Measurements from ENCODE around the gene PDE4C. TPM values are rescaled to one million over a fixed set of nuclear protein-coding genes. Genes with fewer than 3 reads are reported as not detected.

The PDE4C gene
- total and polyA plus RNA-seq, 9 of the 15 experiments (the other 6 are each of a cell fraction or from before 2014, with no cell fraction given): 0.04 to 0.91 (median 0.20) TPM; not detected in 1

DNA sequence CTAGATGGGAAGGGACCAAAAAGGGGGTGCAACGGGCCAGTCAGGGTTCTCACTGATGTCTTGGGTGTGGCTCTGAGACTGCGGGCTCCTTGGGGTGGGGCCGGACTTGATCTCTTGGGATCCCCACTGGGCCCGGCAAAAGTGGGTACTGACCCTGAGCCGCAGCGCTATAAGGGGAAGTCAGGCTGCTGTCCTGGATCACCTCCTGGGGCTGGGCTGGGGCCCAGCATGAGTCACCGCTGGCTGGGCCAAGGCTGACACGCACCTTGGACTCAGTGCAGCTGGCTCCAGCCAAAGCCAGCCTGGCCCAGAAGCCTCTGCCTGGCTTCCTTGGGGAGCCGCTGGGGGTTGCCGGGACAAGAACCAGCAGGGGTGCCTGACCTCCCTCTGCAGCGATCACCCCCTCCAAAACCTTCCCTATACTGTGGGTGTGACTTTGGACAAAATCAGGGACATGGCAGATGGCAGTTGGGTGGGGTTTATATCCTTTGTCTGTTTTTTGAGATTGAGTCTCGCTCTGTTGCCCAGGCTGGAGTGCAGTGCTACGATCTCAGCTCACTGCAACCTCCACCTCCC lies 48.6 kb upstream of the PDE4C start (continued):
- TF ChIP-seq, protein P1, sequence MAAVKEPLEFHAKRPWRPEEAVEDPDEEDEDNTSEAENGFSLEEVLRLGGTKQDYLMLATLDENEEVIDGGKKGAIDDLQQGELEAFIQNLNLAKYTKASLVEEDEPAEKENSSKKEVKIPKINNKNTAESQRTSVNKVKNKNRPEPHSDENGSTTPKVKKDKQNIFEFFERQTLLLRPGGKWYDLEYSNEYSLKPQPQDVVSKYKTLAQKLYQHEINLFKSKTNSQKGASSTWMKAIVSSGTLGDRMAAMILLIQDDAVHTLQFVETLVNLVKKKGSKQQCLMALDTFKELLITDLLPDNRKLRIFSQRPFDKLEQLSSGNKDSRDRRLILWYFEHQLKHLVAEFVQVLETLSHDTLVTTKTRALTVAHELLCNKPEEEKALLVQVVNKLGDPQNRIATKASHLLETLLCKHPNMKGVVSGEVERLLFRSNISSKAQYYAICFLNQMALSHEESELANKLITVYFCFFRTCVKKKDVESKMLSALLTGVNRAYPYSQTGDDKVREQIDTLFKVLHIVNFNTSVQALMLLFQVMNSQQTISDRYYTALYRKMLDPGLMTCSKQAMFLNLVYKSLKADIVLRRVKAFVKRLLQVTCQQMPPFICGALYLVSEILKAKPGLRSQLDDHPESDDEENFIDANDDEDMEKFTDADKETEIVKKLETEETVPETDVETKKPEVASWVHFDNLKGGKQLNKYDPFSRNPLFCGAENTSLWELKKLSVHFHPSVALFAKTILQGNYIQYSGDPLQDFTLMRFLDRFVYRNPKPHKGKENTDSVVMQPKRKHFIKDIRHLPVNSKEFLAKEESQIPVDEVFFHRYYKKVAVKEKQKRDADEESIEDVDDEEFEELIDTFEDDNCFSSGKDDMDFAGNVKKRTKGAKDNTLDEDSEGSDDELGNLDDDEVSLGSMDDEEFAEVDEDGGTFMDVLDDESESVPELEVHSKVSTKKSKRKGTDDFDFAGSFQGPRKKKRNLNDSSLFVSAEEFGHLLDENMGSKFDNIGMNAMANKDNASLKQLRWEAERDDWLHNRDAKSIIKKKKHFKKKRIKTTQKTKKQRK (IDR thresholded peaks at IDR 0.05; ENCODE audit: borderline replicate concordance, low read depth, low read length): no peak
- TF ChIP-seq, protein P2, sequence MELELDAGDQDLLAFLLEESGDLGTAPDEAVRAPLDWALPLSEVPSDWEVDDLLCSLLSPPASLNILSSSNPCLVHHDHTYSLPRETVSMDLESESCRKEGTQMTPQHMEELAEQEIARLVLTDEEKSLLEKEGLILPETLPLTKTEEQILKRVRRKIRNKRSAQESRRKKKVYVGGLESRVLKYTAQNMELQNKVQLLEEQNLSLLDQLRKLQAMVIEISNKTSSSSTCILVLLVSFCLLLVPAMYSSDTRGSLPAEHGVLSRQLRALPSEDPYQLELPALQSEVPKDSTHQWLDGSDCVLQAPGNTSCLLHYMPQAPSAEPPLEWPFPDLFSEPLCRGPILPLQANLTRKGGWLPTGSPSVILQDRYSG (tag; conservative IDR thresholded peaks at IDR 0.05; ENCODE audit: low read depth): no peak
- TF ChIP-seq OTX1 (CRISPR knock-in tag; IDR thresholded peaks at IDR 0.05) (no peak), CXXC5 (CRISPR knock-in tag; IDR thresholded peaks at IDR 0.05) (peak; percentile 60; the same call in 1 of the 2 replicates), RBM15 (IDR thresholded peaks at IDR 0.05; ENCODE audit: insufficient read depth, low read length) (no peak), DACH1 (IDR thresholded peaks at IDR 0.05; ENCODE audit: partially characterized antibody) (peak; percentile 5), ZNF174 (CRISPR knock-in tag; IDR thresholded peaks at IDR 0.05) (no peak), ZNF263 (CRISPR knock-in tag; IDR thresholded peaks at IDR 0.05; ENCODE audit: borderline replicate concordance) (0 out of 2 replicates have a peak, but pooled peaks have one; percentile 22), LEF1 (IDR thresholded peaks at IDR 0.05) (peak; percentile 69), RFX7 (CRISPR knock-in tag; IDR thresholded peaks at IDR 0.05) (no peak), HNRNPLL (IDR thresholded peaks at IDR 0.05; ENCODE audit: low read depth, low read length, poor library complexity, severe bottlenecking) (peak; percentile 20), TRIM24 (IDR thresholded peaks at IDR 0.05) (peak in 1 of 2 experiments; percentile 69; a peak in 2 of 4 replicates), ZBED1 (IDR thresholded peaks at IDR 0.05) (no peak), SMAD3 (CRISPR knock-in tag; conservative IDR thresholded peaks at IDR 0.05) (no peak), FOSL1 (tag; conservative IDR thresholded peaks at IDR 0.05) (peak; percentile 96)
- TF ChIP-seq, protein P3, sequence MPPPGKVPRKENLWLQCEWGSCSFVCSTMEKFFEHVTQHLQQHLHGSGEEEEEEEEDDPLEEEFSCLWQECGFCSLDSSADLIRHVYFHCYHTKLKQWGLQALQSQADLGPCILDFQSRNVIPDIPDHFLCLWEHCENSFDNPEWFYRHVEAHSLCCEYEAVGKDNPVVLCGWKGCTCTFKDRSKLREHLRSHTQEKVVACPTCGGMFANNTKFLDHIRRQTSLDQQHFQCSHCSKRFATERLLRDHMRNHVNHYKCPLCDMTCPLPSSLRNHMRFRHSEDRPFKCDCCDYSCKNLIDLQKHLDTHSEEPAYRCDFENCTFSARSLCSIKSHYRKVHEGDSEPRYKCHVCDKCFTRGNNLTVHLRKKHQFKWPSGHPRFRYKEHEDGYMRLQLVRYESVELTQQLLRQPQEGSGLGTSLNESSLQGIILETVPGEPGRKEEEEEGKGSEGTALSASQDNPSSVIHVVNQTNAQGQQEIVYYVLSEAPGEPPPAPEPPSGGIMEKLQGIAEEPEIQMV (tag; conservative IDR thresholded peaks at IDR 0.05; ENCODE audit: low read depth): no peak
- TF ChIP-seq, protein P4, sequence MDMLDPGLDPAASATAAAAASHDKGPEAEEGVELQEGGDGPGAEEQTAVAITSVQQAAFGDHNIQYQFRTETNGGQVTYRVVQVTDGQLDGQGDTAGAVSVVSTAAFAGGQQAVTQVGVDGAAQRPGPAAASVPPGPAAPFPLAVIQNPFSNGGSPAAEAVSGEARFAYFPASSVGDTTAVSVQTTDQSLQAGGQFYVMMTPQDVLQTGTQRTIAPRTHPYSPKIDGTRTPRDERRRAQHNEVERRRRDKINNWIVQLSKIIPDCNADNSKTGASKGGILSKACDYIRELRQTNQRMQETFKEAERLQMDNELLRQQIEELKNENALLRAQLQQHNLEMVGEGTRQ (CRISPR knock-in tag; IDR thresholded peaks at IDR 0.05): no peak
- TF ChIP-seq, protein P5, sequence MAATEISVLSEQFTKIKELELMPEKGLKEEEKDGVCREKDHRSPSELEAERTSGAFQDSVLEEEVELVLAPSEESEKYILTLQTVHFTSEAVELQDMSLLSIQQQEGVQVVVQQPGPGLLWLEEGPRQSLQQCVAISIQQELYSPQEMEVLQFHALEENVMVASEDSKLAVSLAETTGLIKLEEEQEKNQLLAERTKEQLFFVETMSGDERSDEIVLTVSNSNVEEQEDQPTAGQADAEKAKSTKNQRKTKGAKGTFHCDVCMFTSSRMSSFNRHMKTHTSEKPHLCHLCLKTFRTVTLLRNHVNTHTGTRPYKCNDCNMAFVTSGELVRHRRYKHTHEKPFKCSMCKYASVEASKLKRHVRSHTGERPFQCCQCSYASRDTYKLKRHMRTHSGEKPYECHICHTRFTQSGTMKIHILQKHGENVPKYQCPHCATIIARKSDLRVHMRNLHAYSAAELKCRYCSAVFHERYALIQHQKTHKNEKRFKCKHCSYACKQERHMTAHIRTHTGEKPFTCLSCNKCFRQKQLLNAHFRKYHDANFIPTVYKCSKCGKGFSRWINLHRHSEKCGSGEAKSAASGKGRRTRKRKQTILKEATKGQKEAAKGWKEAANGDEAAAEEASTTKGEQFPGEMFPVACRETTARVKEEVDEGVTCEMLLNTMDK (IDR thresholded peaks at IDR 0.05; ENCODE audit: borderline replicate concordance, insufficient read depth, low read depth, low read length, poor library complexity, severe bottlenecking): no peak
